NCI-H446 (cell line): ENCODE results near the gene PRKCH.

Source experiments
- DNase-seq, 2 experiments: peaks; one replicate each; lab custom pipeline; 2025; lab: John Stamatoyannopoulos, UW

The PRKCH gene

DNA sequence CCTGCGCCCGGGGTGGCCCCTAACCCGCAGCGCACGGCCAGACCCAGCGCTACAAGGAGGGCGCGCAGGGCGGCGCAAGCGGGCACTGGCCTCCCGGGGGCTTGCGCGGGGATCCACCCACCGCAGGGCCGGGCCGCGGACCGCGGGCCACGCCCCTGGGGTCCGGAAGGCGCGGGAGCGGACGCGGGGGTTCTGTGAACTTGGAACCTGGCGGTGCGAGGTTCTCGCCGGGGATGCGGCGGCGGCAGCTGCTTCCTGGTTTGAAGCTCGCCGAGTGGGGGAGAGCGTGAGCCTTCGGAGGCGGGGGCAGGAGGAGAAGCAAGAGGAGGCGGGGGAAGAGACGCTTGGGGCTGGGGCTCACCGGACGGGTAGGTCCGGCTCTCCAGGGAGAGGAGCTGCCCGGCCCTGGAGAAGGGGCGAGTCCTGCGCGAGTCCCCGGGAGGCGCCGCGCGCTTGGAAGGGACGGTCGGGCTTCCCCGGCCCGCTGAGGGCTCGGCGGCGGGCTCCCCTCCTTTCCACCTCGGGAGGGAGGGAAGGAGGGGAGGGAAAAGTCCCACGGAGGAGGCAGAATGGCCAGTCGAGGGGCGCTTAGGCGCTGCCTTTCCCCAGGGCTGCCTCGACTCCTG is at the start of gene PRKCH:
PRKCH (plus strand) TSS at position 195 of the 626 bp plus-strand sequence. CDS start 523 bp downstream, outside the sequence.
- peak in 1 of 2 experiments; percentile 40 for DNase-seq

DNA sequence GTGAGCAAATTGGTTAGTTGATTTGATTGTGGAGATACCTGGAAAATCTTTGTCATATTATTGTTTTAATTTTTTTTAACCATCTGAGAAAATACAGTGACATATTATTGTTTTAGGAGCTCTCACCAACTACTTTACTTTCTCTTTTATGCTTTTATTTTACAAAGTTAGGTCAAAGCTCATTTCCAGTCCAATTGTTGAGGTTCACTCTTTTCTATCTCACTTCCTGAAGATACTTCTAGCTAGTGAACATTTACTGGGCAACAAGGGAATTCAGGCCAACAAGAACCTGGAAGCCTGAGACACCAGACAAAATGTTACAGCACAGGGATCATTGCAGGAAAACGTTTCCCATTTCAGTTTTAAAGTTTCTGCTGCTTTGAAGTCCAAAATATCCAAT is 44.1 kb upstream of the PRKCH start:
- DNase-seq = no peak

DNA sequence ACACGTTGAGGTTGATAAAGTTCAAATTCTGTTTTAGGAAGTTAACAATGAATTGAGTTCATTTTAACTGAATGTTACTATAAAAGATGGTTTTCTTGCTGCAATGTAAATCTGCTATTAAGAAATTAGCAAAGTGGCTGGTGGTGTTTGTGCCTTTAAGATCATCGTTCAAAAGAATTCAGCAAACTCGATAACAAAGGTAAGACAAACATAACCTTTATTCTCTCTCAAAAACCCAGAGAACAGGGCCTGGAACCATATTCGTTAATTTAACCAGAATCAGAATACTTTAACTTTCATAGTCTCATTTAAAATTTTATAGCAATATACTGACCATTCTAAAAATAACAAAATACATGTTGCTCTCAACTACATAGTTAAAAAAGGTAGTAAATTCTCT is 43.6 kb upstream of the PRKCH start:
- no peak for DNase-seq

DNA sequence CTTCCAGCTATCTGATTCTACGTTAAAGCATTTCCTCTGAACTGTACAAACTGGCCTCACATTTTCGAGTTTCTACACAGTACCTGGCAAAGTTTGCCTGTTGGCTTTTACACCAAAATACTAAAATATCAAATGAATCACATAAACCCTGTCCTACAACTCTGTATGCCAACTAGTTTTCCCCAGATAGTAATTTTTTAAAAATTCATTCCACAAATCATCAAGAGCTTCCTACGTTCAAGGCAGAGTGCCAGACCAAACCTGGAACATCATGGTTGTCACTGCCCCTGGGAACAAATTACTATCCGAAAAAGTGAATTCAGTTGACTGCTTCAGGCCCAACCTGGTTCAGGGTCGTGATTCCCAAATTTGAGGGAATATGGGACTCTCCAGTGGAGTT is 42.3 kb upstream of the PRKCH start:
- no peak for DNase-seq

DNA sequence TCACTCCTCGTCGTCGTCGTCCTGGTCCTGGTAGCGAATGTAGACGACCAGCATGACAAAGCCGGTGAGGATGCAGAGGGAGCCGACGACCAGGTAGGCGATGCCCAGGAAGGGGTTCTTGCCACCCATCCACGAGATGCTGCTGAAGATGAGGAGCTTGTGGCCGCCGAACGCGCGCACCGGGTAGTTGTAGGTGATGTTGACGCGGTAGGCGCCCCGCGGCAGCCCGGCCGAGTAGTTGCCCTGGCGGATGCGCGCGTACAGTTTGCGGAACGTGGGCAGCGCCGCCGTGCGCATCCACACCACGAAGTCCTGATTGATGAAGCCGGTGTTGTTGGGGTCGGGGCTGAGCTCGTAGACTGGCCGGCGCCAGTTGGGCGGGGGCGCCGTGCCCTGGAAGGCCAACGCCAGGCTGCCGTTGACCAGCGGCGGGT is 41.3 kb upstream of the PRKCH start:
- DNase-seq = no peak

DNA sequence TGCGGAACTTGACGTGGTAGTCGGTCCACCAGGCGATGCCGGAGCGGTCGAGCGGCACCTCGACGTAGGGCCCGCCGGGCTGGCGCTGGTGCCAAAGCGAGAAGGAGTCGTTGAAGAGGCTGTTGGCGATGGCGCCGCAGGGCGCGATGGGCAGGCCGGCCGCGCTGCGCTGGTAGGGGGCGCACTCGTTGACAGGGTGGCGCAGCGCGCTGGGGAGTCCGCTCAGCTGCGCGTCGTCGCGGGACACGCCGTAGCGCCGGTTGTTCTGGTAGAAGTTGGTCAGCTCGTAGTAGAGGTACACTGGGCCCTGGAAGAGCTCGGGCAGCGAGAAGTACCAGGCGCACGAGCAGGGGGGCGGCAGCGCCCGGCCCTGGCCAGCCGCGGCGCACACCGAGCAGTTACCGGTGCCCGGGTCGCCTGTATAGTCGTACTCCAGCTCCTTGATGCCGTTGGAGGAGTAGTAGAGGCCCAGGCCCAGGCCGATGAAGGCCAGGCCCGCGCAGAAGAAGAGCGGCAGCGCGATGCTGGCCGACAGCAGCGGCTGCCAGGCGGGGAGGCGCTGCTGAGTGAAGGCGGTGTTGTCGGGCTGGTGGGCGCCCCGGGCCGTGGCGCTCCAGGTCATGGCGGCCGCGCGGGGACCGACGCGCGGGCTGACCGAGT is 40.7 kb upstream of the PRKCH start:
- DNase-seq = no peak

DNA sequence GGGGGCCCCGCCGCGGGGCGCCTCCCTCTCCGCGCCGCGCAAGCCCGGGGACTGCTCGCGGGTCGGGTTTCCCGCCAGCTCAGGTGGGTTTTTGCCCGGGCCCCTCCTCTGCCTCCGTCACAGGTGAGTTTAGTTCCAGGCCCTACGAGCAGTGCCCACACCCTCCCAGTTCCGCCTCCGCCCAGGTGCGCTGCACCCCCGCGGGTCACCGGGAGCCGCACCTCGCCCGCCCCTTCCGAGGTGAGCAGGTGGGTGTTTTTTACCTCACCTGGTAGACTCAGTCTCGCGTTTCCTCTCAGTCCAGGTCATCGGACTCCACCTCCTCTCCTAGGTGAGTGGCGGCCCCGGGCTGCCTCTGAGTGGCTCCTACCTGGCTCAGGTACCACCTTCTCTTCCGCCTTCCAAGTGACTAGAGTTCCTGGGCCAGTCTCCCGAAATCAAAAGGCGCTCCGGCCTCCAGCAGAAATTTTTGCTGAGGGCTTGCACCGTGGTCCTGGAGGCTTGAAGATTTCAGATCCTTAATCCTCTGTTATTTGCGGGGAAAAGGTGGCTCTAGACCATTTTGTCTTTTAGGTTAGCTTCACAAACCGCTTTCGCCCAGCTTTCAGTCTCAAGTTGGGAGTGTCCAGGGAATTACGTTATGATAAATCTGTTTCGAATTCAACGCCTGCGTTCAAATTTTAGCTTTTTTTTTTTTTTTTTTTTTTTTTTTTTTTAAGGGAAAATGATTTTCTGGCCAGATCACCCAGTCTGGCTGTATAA is 40.0 kb upstream of the PRKCH start, which contains the start of gene TMEM30B:
TMEM30B (minus strand) TSS at position 153 of the 762 bp plus-strand sequence. CDS start 191 bp downstream, outside the sequence.
- DNase-seq = no peak

DNA sequence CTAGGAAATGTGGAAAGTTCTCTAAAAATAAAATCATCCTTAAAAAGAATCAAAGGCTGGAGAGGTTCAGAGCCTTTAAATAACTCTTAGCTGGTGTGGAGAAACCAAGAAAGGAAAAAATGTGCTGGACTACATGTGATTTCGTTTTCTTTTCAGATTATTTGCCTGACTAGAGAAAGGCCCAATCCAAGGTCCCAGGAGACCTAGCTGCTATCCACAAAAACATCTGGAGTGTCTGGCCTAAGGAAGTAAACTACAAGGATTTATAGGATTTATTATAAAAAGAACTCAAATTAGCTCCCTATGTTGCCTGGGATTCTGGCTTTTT is 39.5 kb upstream of the PRKCH start:
- no peak for DNase-seq

DNA sequence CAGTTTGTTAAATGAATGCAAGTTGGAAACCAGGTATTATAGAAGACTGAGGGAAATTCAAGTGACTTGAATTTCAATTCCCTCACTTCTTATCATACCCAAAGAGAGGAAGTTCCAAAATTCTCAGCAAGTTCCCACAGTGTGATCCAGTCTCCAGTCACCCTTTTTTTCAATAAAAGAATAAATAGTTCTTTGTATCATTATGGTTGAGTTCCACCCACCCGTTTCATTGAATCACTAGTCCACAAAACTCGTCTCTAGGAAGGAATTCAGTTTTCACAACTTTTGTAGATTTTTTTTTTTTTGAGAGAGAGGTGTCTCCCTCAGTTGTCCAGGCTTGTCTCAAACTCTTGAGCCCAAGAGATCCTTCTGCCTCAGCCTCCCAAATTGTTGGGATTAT is 38.6 kb upstream of the PRKCH start:
- DNase-seq = no peak

DNA sequence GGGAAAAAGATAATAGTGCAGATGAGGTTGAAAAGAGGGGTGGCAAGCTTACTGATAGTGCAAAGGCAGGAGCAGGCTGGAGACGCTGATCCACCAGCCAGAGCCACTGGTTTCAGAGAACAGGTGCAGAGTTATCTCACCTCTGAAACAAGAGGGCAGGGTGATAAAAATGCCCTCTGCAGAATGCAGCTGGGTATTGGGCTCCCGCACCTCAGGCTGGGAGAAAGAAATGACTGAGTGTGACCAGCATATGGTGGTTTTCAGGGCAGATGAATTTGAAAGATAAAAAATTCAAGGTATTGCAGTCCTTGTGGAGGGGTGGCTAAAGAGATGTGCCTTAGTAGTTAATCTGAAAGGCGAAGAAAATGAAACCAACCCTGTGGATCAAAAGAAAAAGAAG is 37.4 kb upstream of the PRKCH start:
- DNase-seq = no peak

DNA sequence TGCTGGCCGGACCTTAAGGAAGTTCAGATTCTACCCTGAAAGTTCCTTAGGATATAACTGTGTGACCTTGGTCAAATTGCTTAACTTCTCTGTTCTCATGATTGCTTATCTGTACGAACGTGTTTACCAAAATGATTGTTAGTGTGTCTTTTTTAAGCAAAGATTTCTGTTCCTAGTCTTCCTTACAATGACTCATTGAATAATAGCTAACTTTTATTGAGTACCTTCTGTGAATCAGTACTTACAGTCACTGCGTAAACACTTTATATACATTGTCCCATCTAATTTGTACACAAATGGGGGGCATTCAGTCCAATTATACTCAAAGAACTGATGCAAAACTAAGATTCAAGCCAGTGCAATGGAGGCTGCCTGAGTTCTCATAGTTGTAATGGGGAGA is 36.0 kb upstream of the PRKCH start:
- no peak for DNase-seq

DNA sequence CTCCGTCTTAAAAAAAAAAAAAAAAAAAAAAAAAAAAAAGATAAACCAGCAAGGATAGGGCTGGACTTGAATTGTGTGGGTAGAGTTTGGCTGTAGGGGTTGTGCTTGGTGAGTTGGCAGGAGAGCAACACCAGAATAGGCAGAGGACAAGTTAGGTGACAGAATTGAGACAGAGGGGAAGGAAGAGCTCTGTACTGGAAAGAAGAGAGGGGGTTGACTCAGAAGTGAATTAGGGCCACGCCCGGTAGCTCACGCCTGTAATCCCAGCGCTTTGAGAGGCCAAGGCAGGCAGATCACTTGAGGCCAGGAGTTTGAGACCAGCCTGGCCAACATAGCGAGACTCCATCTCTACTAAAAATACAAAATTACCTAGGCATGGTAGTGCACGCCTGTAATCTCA is 34.2 kb upstream of the PRKCH start:
- no peak for DNase-seq

DNA sequence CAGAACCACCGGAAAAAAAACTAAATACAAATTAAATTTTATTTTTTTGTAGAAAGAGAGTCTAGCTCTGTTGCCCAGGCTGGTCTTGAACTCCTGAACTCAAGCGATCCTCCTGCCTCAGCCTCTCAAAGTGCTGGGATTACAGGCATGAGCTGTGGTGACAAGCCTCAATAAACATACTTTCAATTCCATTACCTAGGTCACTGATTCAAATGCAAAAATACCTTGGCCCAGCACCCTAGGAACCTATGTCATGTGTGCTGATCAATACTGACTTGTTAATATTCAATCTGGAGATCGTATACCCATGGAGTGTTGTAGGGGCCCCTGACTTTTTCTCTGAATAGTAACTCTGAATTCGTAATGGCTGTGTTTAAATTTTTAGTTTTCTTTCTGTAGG is 33.2 kb upstream of the PRKCH start:
- DNase-seq = no peak

DNA sequence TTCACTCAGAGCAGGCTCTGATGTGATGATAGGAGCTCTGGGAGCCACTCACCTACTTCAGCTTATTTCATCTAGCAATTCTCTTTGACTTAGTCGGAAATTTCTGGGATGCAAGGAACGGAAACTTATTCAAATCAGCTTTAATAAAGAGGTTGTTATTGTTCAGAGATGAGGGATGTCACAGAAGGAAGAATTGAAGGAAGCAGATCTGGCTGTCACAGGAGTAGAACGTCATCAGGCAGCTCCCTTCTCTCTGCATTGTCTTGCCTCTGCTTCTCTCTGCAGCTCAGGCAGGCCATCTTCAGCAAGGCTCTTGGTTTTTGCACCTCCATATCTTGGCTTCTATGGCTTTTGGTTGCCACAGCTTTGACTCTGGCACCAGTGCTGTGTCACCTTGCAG is 32.7 kb upstream of the PRKCH start:
- no peak for DNase-seq

DNA sequence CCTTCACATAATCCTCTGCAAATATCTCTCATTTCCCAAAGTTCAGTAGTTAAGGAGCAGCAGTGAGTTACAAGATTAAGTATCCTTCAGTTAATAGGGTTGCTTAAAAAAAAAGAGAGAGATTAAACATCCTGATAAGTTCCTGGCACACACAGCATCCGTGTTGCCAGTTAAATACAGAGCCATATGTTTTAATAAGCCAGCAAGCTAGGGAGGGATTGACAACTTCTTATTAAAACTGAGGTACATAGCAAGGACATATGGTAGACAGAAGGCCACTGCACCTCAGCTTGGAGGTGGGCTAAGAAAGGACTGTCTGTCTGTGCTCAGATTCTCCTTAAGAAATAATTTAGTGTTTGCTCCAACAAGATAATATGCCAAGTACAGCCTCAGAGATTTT is 30.7 kb upstream of the PRKCH start:
- no peak for DNase-seq

DNA sequence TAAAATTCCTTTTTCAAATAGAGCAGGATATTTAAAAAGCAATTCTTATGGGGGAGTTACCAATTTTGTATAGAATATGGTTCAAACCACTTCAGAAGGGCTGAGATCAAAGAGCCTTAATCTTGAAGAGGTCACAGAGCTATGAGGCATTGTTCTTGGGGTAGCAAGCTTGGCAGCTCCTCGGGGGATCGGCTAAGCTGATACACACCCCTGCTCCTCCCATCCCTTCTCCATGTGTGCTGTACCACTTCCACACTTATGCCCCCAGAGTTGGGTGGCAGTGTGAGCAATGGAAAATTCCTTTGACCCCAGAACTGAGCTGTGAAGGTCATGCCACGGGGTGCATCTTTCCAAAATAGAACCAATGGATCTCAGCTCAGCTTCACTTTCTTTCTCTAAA is 25.2 kb upstream of the PRKCH start:
- no peak for DNase-seq

DNA sequence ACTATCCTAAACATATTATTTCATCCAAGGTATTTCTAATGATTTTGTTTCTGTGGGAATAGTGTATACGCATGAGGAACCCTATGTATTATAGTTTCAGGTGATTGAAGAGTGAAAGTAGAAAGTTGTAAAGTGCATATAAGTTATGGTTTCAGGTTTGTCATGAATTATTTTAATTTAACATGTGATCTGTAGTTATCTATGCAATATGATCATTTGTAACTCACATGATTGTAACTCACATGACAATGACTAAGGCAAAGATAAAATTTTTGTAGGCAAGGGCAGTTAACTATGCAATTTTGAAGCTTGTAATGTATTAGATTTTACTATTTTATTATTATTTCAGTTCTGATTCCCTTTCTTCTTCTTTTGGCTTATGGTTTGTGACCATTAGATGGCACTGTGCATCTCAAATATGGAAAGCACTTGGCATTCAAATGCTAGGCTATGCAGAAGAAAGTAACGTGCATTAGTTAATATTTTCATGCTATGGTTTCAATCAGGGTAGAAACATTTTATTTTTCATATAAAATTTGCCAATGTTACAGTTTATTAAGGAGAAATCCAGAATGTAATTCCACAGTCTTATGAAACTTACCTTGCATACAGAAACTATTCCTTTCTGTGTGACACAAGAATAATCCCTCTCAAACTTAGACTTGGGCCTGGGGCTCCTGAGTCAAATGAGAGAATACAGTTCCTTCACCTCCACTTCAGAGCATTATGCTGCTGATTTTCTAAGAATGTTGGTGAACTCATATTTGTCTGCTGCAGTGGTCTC is 24.5 kb upstream of the PRKCH start:
- DNase-seq = peak; percentile 5 to 48

DNA sequence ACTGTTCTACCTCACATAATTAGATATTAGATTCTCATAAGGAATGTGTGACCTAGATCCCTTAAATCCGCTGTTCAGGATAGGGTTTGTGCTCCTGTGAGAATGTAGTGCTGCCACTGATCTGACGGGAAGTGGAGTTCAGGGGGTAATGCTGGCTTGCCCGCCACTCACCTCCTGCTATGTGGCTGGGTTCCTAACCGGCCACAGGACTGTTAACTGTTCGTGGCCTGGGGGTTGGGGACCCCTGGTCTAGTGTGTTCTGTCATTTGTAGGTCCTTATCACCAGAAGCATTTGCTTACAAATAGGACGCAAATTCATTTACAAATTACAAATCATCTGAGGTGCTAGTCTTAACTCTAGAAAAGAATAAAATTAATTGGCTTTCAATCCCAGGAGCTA is 23.8 kb upstream of the PRKCH start:
- no peak for DNase-seq

DNA sequence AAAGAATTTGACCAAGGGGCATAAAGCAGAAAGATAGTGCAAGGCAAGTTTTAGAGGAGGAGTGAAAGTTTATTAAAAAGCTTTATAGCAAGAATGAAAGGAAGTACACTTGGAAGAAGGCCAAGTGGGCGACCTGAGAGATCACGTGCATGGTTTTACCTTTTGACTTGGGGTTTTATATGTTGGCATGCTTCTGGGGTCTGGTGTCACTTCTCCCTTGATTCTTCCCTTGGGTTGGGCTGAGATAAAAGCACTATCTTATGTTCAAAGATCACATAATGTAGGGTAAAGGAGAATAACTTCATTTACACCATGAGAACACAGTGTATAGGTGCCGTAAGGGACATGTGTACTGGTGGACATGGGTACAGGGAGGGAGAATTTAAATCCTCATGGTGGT is 22.6 kb upstream of the PRKCH start:
- DNase-seq = no peak

DNA sequence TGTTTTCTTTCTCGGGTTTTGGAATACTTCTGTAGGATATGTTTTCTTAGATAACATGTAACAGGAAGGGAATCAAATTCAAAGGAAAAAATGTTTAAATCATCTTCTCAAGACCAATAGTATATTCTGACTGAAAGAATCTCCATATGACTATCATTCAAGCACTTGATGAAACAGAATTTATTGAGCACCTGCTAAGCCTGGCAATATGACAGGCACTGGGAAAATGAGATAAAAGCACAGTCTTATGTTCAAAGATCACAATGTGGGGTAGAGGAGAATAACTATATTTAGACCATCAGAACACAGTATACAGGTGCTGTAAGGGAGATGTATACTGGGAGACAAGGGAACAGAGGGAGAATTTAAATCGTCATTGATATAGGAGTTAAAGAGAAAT is 21.2 kb upstream of the PRKCH start:
- no peak for DNase-seq

DNA sequence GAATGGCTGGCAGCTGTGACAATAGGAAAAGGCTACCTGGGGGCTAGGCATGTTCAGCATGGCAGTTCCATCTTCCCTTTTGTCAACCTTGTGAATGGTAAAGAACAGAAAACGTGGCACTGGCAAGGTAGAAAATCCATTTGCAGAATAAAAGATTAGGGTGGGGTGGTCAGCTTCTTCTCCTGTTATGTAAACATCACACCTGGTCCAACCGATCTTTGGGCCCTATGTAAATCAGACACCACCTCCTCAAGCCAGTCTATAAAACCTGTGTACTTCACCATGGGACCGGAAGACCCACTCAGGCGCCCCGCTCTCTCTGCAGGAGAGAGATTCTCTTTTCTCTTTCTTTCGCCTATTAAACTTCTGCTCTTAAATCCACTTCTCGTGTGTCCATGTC is 20.6 kb upstream of the PRKCH start:
- no peak for DNase-seq

DNA sequence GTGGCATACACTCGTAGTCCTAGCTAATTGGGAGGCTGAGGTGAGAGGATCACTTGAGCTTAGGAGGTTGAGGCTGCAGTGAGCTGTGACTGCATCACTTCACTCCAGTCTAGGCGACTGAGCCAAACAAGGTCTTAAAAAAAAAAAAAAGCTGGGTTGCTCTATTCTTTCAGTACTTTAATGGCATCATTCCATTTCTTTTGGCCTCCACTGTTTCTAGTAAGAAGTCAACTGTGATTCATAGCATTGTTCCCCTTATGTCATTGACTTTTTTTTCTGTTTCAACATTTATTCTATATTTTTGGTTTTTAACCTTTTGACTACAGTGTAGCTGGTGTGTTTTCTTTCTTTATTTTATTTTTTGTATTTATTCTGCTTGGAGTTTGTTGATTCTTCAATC is 16.7 kb upstream of the PRKCH start:
- DNase-seq = no peak

DNA sequence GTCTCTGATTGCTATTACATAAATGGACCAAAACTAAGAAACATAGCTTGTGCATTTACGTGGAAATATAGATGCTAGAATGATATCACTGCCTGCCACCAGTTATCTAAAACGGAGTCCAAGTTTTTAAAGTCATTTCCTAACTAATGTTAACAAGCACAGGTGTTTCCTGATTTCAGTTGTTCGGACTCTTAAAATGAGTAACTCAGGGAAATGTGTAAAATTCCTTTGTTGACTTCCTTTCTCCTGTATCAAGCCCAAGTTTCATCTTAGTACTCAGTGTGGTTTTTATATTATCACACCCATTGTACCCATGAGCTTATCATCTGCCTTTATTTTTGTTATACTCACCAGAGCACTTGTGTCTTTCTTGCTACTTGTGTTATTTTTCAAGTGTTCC is 13.2 kb upstream of the PRKCH start:
- no peak for DNase-seq
